ENCODE results near the gene PHGDH. TPM values are rescaled to one million over a fixed set of nuclear protein-coding genes. Genes with fewer than 3 reads are reported as not detected.

PHGDH gene
- total and polyA plus RNA-seq, 2 experiments from 2014 or later = 86.9 to 89.8 TPM

- Histone ChIP-seq H3K4me3 (no peak overlapping the region), H3K9me3 (ENCODE audit: low read depth) (no peaks in the 10 kb centered on the region), H3K27ac (no peak overlapping the region), H3K27me3 (no peaks in the 10 kb centered on the region), H3K4me1 (ENCODE audit: low read depth) (peaks cover 5% of the 10 kb centered on the region), H3K36me3 (no peaks in the 10 kb centered on the region)
- TF ChIP-seq CTCF (IDR thresholded peaks at IDR 0.05; ENCODE audit: low read depth, low read length) = no peak
- DNase-seq (ENCODE audit: low read depth in 1 of 2, low spot score in 1 of 2) = no peak
Measured at GRCh38 chr1:119764220-119764619, 52.5 kb downstream of the PHGDH start.

GRCh38 chr1:119766374-119766794 is 54.6 kb downstream of the PHGDH start:
- H3K4me3 ChIP-seq = no peak overlapping the region
- no peaks in the 10 kb centered on the region for H3K9me3 ChIP-seq (ENCODE audit: low read depth)
- TF ChIP-seq CTCF (IDR thresholded peaks at IDR 0.05; ENCODE audit: low read depth, low read length) = no peak
- H3K27ac ChIP-seq = no peak overlapping the region
- peaks cover 5% of the 10 kb centered on the region for H3K4me1 ChIP-seq (ENCODE audit: low read depth)
- DNase-seq (ENCODE audit: low read depth in 1 of 2, low spot score in 1 of 2) = no peak
- H3K27me3 ChIP-seq = no peaks in the 10 kb centered on the region
- no peaks in the 10 kb centered on the region for H3K36me3 ChIP-seq

DNA sequence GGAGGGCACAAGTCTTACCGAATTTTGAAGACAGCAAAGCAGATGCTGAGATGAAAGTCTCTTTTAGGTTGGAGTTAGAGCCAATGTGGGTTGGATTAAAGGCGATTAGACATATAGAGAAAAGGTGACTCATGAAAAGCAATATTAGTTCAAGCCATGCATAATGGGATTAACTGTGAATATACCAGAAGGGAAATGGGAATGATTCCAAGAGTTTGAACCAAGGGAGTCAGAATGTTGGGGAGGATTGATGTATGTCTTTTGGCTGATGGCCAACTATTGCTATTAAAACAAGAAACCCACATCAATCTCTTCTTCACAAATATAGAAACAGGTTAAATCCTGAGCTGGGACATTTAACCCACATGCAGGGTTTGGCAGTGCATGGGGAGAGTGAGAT is 55.8 kb downstream of the PHGDH start:
- no peak for TF ChIP-seq CTCF (IDR thresholded peaks at IDR 0.05; ENCODE audit: low read depth, low read length)
- DNase-seq (ENCODE audit: low read depth in 1 of 2, low spot score in 1 of 2) = no peak
- Histone ChIP-seq H3K9me3 (ENCODE audit: low read depth) (no peaks in the 10 kb centered on the region), H3K27ac (no peak overlapping the region), H3K4me1 (ENCODE audit: low read depth) (peaks cover 11% of the 10 kb centered on the region), H3K4me3 (no peak overlapping the region), H3K27me3 (no peaks in the 10 kb centered on the region), H3K36me3 (no peaks in the 10 kb centered on the region)

DNA sequence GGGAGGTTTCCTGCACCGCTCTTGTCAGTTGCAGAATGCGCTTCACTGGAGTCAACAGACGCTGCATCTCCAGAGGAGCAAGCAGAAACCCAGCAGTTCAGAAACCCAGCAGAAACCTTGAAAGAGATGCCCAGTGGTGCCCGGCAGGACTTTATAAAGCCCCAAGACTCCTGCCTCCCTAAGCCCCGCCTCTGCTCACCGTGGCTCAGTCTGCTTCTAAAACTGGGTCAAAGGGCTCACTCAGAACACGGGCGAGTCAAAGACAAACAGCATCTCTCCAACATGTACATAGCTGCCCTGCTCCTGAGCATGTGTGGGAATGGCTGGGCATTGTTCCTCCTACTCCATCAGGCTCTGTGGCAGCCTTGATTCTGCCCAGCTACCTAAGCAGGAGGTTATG is 57.0 kb downstream of the PHGDH start, which contains the start of gene HMGCS2:
HMGCS2 (minus strand) TSS at position 128 of the 400 bp plus-strand sequence; CDS start at position 67, 61 bp downstream.
- no peak for DNase-seq (ENCODE audit: low read depth in 1 of 2, low spot score in 1 of 2)

GRCh38 chr1:119771016-119771415 is 59.3 kb downstream of the PHGDH start:
- H3K36me3 ChIP-seq = no peaks in the 10 kb centered on the region
- DNase-seq (ENCODE audit: low read depth in 1 of 2, low spot score in 1 of 2) = peak; percentile 32 to 43
- no peak overlapping the region for H3K4me3 ChIP-seq
- no peaks in the 10 kb centered on the region for H3K9me3 ChIP-seq (ENCODE audit: low read depth)
- peaks cover 25% of the 10 kb centered on the region for H3K4me1 ChIP-seq (ENCODE audit: low read depth)
- TF ChIP-seq CTCF (IDR thresholded peaks at IDR 0.05; ENCODE audit: low read depth, low read length) = no peak
- no peak overlapping the region for H3K27ac ChIP-seq
- no peaks in the 10 kb centered on the region for H3K27me3 ChIP-seq

More for the DNA sequence above, 57.0 kb downstream of the PHGDH start, which contains the start of gene HMGCS2:
- Histone ChIP-seq H3K4me3 (no peak within 1 kb of the TSS), H3K27ac (no peak within 1 kb of the TSS), H3K9me3 (ENCODE audit: low read depth) (no peaks in the 10 kb centered on the region), H3K27me3 (no peaks in the 10 kb centered on the region), H3K4me1 (ENCODE audit: low read depth) (peaks cover 17% of the 10 kb centered on the region), H3K36me3 (no peaks in the 10 kb centered on the region)
- no peak for TF ChIP-seq CTCF (IDR thresholded peaks at IDR 0.05; ENCODE audit: low read depth, low read length)

GRCh38 chr1:119771770-119772169 is 60.0 kb downstream of the PHGDH start:
- H3K9me3 ChIP-seq (ENCODE audit: low read depth) = no peaks in the 10 kb centered on the region
- no peak overlapping the region for H3K4me3 ChIP-seq
- H3K4me1 ChIP-seq (ENCODE audit: low read depth) = peaks cover 22% of the 10 kb centered on the region
- no peak for DNase-seq (ENCODE audit: low read depth in 1 of 2, low spot score in 1 of 2)
- H3K36me3 ChIP-seq = no peaks in the 10 kb centered on the region
- no peak for TF ChIP-seq CTCF (IDR thresholded peaks at IDR 0.05; ENCODE audit: low read depth, low read length)
- H3K27ac ChIP-seq = no peak overlapping the region
- H3K27me3 ChIP-seq = no peaks in the 10 kb centered on the region
